Testis (tissue), 3 donors: ENCODE data around the gene STXBP6. TPM values are rescaled to one million over a fixed set of nuclear protein-coding genes. Genes with fewer than 3 reads are reported as not detected.
A peak's percentile ranks its signal among the peaks of the same experiment; 100 is the strongest.
"Not testable (repeated sequence)": the region's sequence is repeated elsewhere in the genome, so short reads cannot be mapped to it uniquely, and the experiment has no call there.

Experiments used
- DNase-seq: peaks from one replicate; pipeline ENCODE4 v3.0.0-alpha.2; 2019
- H3K27ac ChIP-seq, 2 donors: fragments of 200-600 bp; sonication (generic); one replicate each; pipeline ENCODE4 v1.5.1; 2019
- H3K27me3 ChIP-seq: fragments of 200-600 bp; sonication (generic); one replicate; pipeline ENCODE4 v1.5.1; 2019
- H3K36me3 ChIP-seq: fragments of 200-600 bp; sonication (generic); one replicate; pipeline ENCODE4 v1.5.1; 2017; ENCODE audit warnings: low read depth; ENCODE audit errors: missing control alignments
- H3K4me1 ChIP-seq: fragments of 200-600 bp; sonication (generic); one replicate; pipeline ENCODE4 v1.5.1; 2019
- H3K4me3 ChIP-seq, 2 donors: fragments of 200-600 bp; sonication (generic); one replicate each; pipeline ENCODE4 v1.5.1; 2017 to 2019
- H3K9me3 ChIP-seq: fragments of 200-600 bp; sonication (generic); one replicate; pipeline ENCODE4 v1.5.1; 2017
- CTCF ChIP-seq, 3 experiments: fragments of 450-650 bp in 2 of 3; fragments of 200-600 bp in 1 of 3; sonication (generic) in 1 of 3; IDR thresholded peaks; one replicate each; pipeline ENCODE4 v1.5.1; 2016 to 2019; ENCODE audit warnings: antibody characterized with exemption in 3 of 3, mild to moderate bottlenecking in 2 of 3, moderate library complexity in 1 of 3
- POLR2A ChIP-seq: fragments of 450-650 bp; IDR thresholded peaks from one replicate; pipeline ENCODE4 v1.6.1; 2017; ENCODE audit warnings: antibody characterized with exemption, mild to moderate bottlenecking, moderate library complexity
- WGBS, 2 donors: methylation state at CpG; one replicate each; pipeline ENCODE4 v1.1.5; 2018; 5-methylcytosine and 5-hydroxymethylcytosine counted together
- intact Hi-C: fragments of 100-400 bp; cut with DNase I; formaldehyde crosslinking; loops from one replicate; pipeline ENCODE4 v1.15.1; 2023; ENCODE audit warnings: low total_unique reads
- polyA plus RNA-seq: library from polyadenylated mRNA; stranded (reverse); fragments of 350-450 nt; fragmentation: Illumina TruSeq; extraction: RNeasy Lipid Tissue Mini Kit (QIAGEN cat#74804); gene quantifications from one replicate; pipeline ENCODE4 v1.2.3, GENCODE V29; 2014; ENCODE audit warnings: low read depth, low replicate concordance; ENCODE audit not compliant: insufficient read depth
- total RNA-seq, 2 donors: library from RNA; depleted of rRNA; stranded (reverse); fragments of >200 nt; gene quantifications; one replicate each; pipeline ENCODE4 v1.2.3, GENCODE V29; 2016

STXBP6 gene
- total and polyA plus RNA-seq, 3 donors from 2014 or later, result 4.7 to 11.3 (median 8.6) TPM

- TF ChIP-seq CTCF (IDR thresholded peaks at IDR 0.05) (no peak), POLR2A (no peak)
- H3K27ac ChIP-seq, result no peak overlapping the region
- intact Hi-C loops, result no loop called here
- 90 to 95% methylated on average over 2 of the region's 2 CpGs for WGBS, 2 donors
- no peaks in the 10 kb centered on the region for H3K36me3 ChIP-seq
- no peaks in the 10 kb centered on the region for H3K9me3 ChIP-seq
- DNase-seq, result no peak
- no peaks in the 10 kb centered on the region for H3K4me1 ChIP-seq
- no peaks in the 10 kb centered on the region for H3K27me3 ChIP-seq
- no peak overlapping the region for H3K4me3 ChIP-seq
Observed at GRCh38 chr14:24777678-24778077, 272.3 kb downstream of the STXBP6 start.

- no peak overlapping the region for H3K27ac ChIP-seq
- H3K4me1 ChIP-seq, result no peaks in the 10 kb centered on the region
- peak; percentile 41 for DNase-seq
- WGBS, 2 donors, result 63 to 72% methylated on average over 8 of the region's 8 CpGs
- no peaks in the 10 kb centered on the region for H3K9me3 ChIP-seq
- TF ChIP-seq POLR2A (no peak), CTCF (IDR thresholded peaks at IDR 0.05) (no peak)
- intact Hi-C loops, result no loop called here
- no peaks in the 10 kb centered on the region for H3K27me3 ChIP-seq
- H3K36me3 ChIP-seq, result no peaks in the 10 kb centered on the region
- H3K4me3 ChIP-seq, result no peak overlapping the region
Observed at GRCh38 chr14:24775950-24776349, 274.0 kb downstream of the STXBP6 start.

GRCh38 chr14:24774187-24774915 is 275.6 kb downstream of the STXBP6 start:
- Histone ChIP-seq H3K4me1 (no peaks in the 10 kb centered on the region), H3K27ac (no peak overlapping the region), H3K9me3 (no peaks in the 10 kb centered on the region), H3K36me3 (no peaks in the 10 kb centered on the region), H3K4me3 (no peak overlapping the region), H3K27me3 (no peaks in the 10 kb centered on the region)
- intact Hi-C loops, result no loop called here
- 54 to 55% methylated on average over 6 of the region's 6 CpGs for WGBS, 2 donors
- TF ChIP-seq POLR2A, result no peak
- TF ChIP-seq CTCF (IDR thresholded peaks at IDR 0.05), result no peak
- no peak for DNase-seq

- intact Hi-C loops, result not testable (repeated sequence)
Observed at GRCh38 chr14:24773564-24773963, 276.4 kb downstream of the STXBP6 start.

GRCh38 chr14:24766434-24766833 is 283.5 kb downstream of the STXBP6 start:
- Histone ChIP-seq H3K36me3 (no peaks in the 10 kb centered on the region), H3K9me3 (no peaks in the 10 kb centered on the region), H3K27ac (no peak overlapping the region), H3K4me1 (no peaks in the 10 kb centered on the region), H3K27me3 (no peaks in the 10 kb centered on the region), H3K4me3 (no peak overlapping the region)
- DNase-seq, result no peak
- TF ChIP-seq POLR2A (no peak), CTCF (IDR thresholded peaks at IDR 0.05) (no peak)
- intact Hi-C loops, result no loop called here
- 43 to 73% methylated on average over 2 of the region's 2 CpGs for WGBS, 2 donors

More at GRCh38 chr14:24773564-24773963, 276.4 kb downstream of the STXBP6 start:
- not testable (repeated sequence) for H3K27me3 ChIP-seq, DNase-seq, H3K9me3 ChIP-seq, H3K4me3 ChIP-seq, H3K36me3 ChIP-seq, H3K27ac ChIP-seq, H3K4me1 ChIP-seq
- 66 to 81% methylated on average over 1 of the region's 1 CpG for WGBS, 2 donors
